Measurements from ENCODE around the gene NFATC2.

Gene NFATC2

DNA sequence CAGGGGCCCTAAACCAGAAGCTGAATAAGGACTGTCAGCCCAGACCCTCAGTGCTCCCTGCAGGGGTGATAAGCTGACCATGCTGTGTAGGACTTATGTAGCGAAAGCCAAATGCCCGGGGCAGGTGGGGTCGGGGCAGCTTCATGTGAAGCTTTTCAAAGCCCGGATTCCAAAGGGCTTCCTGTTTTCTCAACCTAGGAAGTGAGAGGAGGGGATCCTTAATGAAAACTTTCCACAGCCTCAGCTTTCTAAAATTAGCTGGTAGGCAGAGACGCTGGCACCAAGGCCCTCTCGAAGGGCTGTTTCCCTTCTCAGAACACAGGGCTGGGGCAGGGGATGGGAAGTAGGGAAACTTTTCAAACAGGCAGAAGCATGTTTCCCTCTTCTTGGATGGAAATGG lies 148.9 kb downstream of the NFATC2 start:
- DNase-seq (ENCODE audit: low spot score), result no peak

DNA sequence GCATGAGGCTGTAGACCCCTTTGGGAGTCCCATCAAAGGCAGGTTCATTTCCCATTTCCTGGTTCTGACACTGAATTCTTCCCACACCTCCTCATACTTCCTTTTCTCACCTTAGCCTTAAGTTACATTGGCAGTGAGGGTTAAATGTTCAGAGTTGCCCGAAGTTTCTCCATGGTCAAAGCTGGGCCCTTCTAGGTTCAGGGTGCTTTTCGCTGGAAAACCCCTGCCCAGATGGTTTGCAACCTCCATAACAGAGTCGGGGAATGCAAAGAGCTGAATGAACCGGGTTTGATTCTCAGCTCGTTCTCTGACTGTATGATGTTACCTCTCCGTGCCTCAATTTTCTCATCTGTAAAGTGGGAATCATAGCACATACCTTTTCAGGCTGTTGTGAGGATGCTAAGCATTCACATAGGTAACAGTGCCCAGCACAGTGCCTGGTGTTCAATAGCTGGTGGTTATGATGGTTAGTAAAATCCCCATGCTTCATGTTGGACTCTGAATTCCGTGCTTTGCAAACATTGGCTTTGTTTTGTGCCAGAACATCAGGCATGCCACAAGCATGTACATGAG lies 149.8 kb downstream of the NFATC2 start:
- DNase-seq (ENCODE audit: low spot score), result no peak

DNA sequence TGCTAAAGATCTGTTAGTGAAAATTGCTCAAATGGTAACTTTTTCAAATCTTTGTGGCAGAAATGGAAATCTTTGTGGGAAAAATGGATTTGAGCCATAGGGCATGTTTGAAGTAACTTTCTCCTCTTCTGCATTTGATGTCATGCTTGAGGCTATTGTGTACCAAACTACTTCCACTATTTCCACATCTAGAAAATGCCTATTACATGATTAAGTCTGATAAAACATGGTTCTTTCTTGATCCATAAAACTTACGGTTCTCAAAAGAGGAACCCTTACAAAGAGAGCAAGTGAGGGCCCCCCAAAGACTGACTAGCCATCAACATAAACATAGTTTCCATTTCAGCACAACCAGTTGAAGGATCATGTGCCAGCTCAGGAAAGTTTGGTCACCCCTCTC lies 150.6 kb downstream of the NFATC2 start:
- no peak for DNase-seq (ENCODE audit: low spot score)

DNA sequence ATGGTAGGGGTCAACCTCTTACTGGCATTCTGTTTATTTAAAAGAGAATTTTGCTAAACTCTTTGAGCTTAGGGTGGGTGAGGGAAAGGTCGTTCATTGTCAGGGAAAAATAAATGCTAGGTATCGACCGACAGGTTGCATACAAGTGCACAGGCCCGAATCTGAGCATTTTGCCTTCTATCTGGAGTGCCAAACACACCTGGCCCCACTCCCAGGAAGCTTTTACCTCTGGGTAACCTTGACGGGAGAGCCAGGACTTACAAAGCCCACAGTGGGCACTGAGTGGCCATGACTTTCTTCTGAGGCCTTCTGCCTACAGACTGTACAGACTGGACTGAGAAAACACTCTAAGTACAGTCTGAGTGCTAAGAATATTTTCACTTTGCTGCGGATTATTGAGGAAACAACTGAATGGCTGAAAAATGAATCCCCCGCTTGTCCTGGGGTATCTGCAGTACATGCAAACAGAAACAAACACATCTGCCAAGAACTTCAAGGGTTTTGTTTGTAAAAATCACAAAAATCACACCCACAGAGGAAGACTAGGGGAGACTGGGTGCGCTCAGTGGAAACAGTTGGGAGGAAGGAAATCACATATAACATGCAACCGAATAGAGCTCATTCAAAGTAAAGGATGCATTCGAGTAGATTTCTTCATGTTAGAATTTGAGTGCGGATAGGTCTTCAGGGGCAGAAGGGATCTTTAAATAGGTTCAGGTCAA lies 152.8 kb downstream of the NFATC2 start:
- DNase-seq (ENCODE audit: low spot score), result no peak

- DNase-seq (ENCODE audit: low spot score), result no peak
Observed at GRCh38 chr20:51388756-51389542, 153.6 kb downstream of the NFATC2 start.

GRCh38 chr20:51388227-51388626 lies 154.3 kb downstream of the NFATC2 start:
- no peak for DNase-seq (ENCODE audit: low spot score)

DNA sequence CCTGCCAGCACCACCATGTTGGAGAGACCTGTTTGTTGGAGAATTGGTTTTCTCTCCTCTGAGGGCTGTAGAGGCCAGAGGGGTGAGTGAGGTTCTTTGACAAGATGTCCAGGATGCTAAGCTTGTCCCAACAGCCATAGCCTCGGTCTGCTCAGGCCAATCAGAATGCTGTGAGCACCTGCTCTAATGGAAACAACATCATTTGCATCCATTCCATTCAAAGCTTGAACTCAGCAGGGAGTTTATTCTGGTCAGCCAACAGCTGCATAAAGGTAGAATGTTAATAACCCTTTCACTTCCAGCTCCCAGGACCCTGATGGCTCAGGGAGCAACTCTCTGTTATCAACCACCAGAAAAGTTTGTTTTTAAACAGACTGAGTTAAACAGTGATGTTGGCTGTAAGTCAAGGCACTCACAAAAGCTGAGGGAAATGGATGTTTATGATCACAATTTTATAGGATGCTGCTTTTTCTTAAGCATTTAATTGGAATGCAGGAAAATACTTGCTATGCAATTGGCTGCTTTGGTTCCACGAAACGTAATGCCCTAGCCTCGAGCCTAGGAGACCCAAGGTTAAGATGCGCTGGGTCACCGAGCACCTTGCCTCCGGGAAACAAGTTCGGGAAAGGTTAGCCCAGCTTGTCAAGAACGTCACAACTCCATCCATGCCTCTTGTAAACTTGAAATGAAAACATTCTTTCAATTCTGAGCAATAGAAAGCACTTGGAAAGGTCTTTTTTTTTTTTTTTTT lies 155.2 kb downstream of the NFATC2 start:
- no peak for DNase-seq (ENCODE audit: low spot score)

DNA sequence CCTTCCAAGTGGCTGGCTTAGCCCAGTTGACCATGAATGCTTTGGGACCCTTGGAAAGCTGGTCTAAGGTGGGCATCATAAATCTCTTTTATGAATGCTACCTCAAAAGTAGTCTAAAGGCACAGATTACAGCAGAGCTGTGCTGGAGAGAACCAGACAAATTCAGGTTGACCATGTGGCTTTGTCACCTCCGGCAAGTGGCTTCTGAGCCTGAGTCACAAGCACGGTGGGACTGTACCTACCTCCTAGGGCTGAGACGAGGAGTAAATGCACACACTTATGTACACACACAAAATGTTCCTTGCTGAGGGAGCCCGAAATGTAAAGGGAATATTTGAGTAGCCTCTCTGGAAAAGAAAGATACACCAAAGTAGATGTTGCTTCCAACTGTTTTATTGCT lies 155.9 kb downstream of the NFATC2 start:
- DNase-seq (ENCODE audit: low spot score), result no peak

DNA sequence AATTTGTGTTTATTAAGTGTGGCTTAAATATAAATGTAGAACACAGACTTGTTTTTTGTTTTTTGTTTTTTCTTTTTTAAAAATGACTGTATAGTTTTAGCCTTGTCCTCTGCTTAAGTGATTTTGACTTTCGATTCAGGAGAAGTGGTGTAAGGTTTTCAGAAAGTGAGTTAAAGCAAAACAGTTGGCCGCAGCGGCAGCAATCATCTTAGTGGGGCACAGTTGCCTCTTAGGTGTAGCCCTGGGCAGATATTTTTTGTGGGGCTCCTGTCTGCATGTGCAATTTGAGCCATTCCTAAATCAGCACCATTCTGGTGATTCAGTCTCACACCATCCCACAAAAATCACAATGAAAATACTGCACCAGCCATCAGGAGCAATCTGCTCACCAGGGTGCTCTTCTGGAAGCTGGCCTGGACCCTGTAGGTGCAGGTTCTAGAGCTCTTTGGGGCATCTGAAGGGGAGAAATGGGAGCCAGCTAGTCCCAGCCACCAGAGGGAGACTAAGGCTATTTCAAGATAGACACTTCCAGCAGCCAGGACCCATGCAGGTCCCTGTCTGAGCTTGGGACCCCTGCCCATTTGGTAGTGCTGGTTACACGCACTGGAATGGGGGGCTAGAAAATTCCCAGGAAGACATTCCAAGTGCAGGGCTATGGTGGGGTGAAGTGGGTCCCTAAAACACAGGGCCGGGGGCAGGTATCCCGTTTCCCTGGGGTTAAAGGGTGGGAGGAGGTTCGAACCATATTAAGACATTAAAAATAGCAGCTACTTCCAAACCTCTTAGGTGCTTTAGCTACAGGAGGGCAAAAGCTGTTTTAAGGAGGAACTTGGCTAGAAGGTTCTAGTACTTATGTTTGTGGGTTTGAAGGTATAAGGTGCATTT lies 156.6 kb downstream of the NFATC2 start:
- peak; percentile 52 for DNase-seq (ENCODE audit: low spot score)

GRCh38 chr20:51384875-51385274 lies 157.6 kb downstream of the NFATC2 start:
- DNase-seq (ENCODE audit: low spot score), result no peak

DNA sequence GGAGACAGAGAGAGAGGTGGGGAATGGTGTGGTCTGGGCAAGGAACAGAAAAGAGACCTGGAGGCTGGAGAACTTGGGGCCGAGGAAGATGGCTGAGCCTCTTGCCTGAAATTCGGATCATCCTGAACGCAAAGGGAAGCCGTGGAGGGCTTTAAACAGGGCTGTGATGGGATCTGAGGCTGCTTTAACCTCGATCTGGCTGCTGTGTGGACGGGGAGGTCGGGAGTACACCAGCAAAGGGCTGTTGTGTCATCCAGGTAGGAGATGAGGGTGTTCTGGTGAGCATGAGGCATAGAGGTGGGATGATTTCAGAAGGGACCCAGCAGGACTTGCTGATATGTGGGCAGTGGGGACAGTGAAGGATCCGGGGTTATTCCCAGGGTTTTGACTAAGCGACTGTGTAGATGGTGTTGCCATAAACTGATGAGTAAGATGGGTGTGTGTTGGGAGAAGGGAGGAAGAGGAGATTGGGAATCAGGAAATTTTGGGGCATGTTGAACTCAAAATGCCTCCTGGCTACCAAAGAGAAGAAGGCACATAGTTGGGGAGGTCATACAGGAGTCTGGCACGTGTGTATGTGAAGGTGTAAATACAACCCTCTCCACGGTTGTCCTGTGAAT lies 158.5 kb downstream of the NFATC2 start:
- DNase-seq (ENCODE audit: low spot score), result no peak

DNA sequence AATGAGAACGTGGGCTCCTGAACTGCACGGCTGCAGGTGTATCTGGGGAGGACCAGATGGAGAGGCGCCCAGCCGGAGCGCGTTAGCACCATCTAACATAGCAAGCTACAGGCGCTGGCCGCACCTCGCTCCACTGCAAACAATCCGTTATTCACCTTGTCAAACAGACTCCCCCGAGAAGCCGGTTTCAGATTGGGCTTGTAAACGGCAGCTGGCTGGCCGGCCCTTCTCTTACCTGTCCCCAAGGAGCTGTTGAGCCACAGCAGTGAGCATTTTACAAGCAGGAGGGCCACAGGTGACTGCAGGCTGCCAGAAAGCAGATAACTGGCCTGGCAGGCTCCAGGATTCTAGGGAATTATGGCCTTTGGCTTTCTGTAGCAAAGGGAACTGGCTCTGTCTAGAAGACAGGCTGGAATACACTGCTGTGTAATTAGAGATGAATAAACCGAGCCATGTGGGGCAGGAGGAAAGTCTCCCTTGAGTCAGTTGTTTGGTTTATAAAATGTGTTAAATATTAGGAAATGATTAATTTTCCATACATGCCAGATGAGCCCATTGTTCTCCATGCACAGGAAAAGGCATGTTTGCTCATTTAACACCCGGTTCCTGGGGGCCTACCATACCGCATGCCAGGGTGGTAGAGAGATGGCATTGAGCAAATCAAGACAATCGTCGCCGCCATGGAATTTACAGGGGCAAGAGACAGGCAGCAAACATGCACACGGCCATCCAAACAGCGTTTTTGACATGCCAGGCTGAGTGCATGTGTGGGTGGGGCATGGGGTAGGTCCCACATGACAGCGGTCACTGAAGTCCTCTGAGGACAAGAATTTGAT lies 159.3 kb downstream of the NFATC2 start:
- no peak for DNase-seq (ENCODE audit: low spot score)

DNA sequence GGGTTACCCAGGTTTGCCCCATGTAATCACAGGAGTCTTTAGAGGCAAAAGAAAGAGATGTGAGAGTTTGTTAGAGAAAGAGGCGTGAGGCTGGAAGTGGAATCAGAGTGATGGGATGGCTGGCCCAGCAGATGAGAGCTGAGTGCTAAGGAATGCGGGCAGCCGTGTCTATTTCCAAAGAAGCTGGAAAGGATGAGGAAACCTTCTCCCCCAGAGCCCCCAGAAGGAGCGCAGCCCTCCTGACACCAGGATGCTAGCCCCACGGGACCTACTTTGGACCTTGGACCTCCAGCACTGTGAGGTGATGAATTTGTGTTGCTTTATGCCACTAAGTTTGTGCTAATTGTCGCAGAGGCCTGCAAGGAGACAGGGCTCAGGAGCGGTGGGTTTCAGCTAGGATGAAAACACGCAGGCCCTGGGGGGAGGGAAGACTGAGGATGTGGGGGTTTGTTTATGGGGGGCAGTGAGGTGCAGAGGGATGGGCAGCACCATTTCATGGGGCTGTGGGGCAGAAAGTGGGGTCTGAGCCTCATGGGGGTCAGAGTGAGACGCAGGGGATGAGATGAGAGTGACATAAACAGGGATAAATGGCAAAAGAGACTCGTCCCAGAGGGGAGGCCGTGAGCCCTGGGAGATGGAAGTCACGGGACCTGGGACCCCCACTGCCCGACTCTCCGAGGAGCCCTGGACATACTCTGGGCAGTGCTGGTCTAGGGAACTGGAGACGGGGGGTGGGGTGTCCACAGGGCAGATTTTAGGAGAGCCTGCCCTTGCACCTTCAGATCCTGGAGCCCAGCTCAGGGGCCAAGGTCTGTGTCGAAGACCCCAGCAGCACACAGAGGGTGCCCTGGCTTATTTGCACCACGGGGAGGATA lies 160.2 kb downstream of the NFATC2 start:
- no peak for DNase-seq (ENCODE audit: low spot score)

- no peak for DNase-seq (ENCODE audit: low spot score)
Observed at GRCh38 chr20:51381557-51381956, 161.0 kb downstream of the NFATC2 start.

- no peak for DNase-seq (ENCODE audit: low spot score)
Observed at GRCh38 chr20:51380401-51381385, 161.8 kb downstream of the NFATC2 start.

DNA sequence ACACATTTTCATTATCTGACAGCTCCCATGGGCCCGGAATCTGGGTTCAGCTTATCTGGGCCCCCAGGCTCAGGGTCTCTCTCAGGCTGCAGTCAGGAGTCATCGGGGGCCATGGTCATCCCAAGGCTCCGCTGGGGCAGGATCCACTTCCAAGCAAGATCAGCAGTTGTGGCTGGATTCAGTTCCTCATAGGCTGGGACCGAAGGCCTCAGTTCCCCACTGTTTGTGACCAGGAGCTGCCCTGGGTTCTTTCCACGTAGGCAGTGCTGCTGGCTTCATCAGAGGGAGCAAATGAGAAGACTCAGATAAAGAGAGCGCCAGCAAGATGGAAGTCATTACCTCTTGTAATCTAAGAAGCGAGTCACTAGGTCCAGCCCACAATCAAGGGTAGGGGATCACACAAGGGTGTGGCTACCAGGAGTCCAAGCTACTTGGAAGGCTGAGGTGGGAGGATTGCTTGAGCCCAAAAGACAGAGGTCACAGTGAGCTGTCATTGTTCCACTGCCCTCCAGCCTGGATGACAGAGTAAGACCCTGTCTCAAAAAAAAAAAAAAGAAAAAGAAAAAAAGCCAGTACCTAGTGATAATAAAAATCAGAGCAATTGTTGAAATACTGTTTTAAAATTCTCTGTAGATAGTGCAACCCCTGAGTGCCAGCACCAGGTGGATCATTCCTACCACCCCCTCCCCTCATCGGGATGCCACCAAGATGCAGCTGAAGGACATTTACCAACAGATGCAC lies 162.7 kb downstream of the NFATC2 start:
- DNase-seq (ENCODE audit: low spot score), result no peak
